Ishikawa (cell line): ENCODE data around the gene CXCL17.

ENCODE experiments used
- CEBPB ChIP-seq: IDR thresholded peaks from 2 replicates; pipeline ENCODE4 v1.6.1; 2012
- CREB1 ChIP-seq: IDR thresholded peaks from 2 replicates; pipeline ENCODE4 v1.6.1; 2012; ENCODE audit warnings: low read depth
- EGR1 ChIP-seq: IDR thresholded peaks from 2 replicates; pipeline ENCODE4 v1.6.1; 2012
- EP300 ChIP-seq: IDR thresholded peaks from 2 replicates; pipeline ENCODE4 v1.6.1; 2012; ENCODE audit warnings: borderline replicate concordance
- FOXM1 ChIP-seq: IDR thresholded peaks from 2 replicates; pipeline ENCODE4 v1.6.1; 2012; ENCODE audit warnings: low read depth, borderline replicate concordance
- MAX ChIP-seq: IDR thresholded peaks from 2 replicates; pipeline ENCODE4 v1.6.1; 2012
- NFIC ChIP-seq: IDR thresholded peaks from 2 replicates; pipeline ENCODE4 v1.6.1; 2012
- RAD21 ChIP-seq: IDR thresholded peaks from 2 replicates; pipeline ENCODE4 v1.6.1; 2012; ENCODE audit warnings: low read depth
- REST ChIP-seq: IDR thresholded peaks from 2 replicates; pipeline ENCODE4 v1.6.1; 2012; ENCODE audit warnings: low read depth, mild to moderate bottlenecking
- TAF1 ChIP-seq: IDR thresholded peaks from 2 replicates; pipeline ENCODE4 v1.6.1; 2012; ENCODE audit warnings: low read depth, mild to moderate bottlenecking
- TCF12 ChIP-seq: IDR thresholded peaks from 2 replicates; pipeline ENCODE4 v1.6.1; 2012; ENCODE audit warnings: low read depth
- TEAD4 ChIP-seq: IDR thresholded peaks from 2 replicates; pipeline ENCODE4 v1.6.1; 2012
- USF1 ChIP-seq: IDR thresholded peaks from 2 replicates; pipeline ENCODE4 v1.6.1; 2012
- YY1 ChIP-seq: IDR thresholded peaks from 2 replicates; pipeline ENCODE4 v1.6.1; 2012; ENCODE audit warnings: low read depth
- ZBTB7A ChIP-seq: IDR thresholded peaks from 2 replicates; pipeline ENCODE4 v1.6.1; 2012; ENCODE audit warnings: low read depth

The CXCL17 gene

GRCh38 chr19:42478765-42479311, 36.1 kb upstream of the CXCL17 start:
- TF ChIP-seq YY1 (no peak), CREB1 (no peak), EP300 (no peak), USF1 (no peak), REST (no peak), ZBTB7A (no peak), FOXM1 (no peak), TCF12 (no peak), CEBPB (no peak), TEAD4 (no peak), NFIC (no peak), RAD21 (no peak), EGR1 (no peak), TAF1 (no peak)

- TF ChIP-seq USF1 (no peak), MAX (no peak)
Measured at GRCh38 chr19:42477933-42478332, 35.2 kb upstream of the CXCL17 start.

- TF ChIP-seq TEAD4 = no peak
- no peak for TF ChIP-seq TCF12
- no peak for TF ChIP-seq TAF1
- TF ChIP-seq FOXM1 = no peak
- no peak for TF ChIP-seq USF1
- no peak for TF ChIP-seq EP300
- no peak for TF ChIP-seq REST
Measured at GRCh38 chr19:42477117-42477516, 34.4 kb upstream of the CXCL17 start.

GRCh38 chr19:42475366-42475765, 32.6 kb upstream of the CXCL17 start:
- TF ChIP-seq EGR1 (no peak), MAX (no peak), EP300 (no peak), USF1 (no peak)

GRCh38 chr19:42474743-42475142, 32.0 kb upstream of the CXCL17 start:
- no peak for TF ChIP-seq ZBTB7A
- no peak for TF ChIP-seq TEAD4
- no peak for TF ChIP-seq TCF12
- no peak for TF ChIP-seq RAD21
- TF ChIP-seq EP300 = no peak
- no peak for TF ChIP-seq CEBPB
- TF ChIP-seq NFIC = no peak
- no peak for TF ChIP-seq REST
- no peak for TF ChIP-seq MAX
- no peak for TF ChIP-seq YY1
- no peak for TF ChIP-seq FOXM1
- no peak for TF ChIP-seq EGR1
- TF ChIP-seq CREB1 = no peak
- no peak for TF ChIP-seq USF1
- TF ChIP-seq TAF1 = no peak
